K562 (cell line): ENCODE measurements around the gene CCDC178. TPM values are rescaled to one million over a fixed set of nuclear protein-coding genes. Genes with fewer than 3 reads are reported as not detected.

Experiments
- ATAC-seq: fragments of 200-7000 bp; cut with Tn5 transposase; 3 replicates; pipeline ENCODE4 v1.9.1; 2020; ENCODE audit warnings: moderate library complexity
- BruUV-seq: library from RNA; stranded (reverse); fragments of 400-500 nt; replicated peaks from 2 replicates; lab custom pipeline; 2021; lab: Mats Ljungman, UMichigan
- CTCF ChIA-PET: fragments of 300-600 bp; formaldehyde crosslinking; extraction: SDS; loops from one replicate; lab custom pipeline; 2021; ENCODE audit warnings: low intra/inter-chr PET ratio; lab: Yijun Ruan, JAX
- POLR2A ChIA-PET: fragments of 300-600, 350-650 bp; sonication (Branson Sonifier 250); formaldehyde crosslinking; extraction: SDS; loops from one replicate; lab custom pipeline; 2021; ENCODE audit warnings: antibody characterized with exemption, inconsistent platforms; lab: Yijun Ruan, JAX
- DNase-seq, 4 experiments: peaks; one replicate each; pipeline versions ENCODE4 v3.0.0 to v3.0.0-alpha.2; 2011 to 2018; ENCODE audit warnings: low spot score in 3 of 4, mixed read lengths in 3 of 4; ENCODE audit errors: extremely low read depth in 1 of 4
- FAIRE-seq: peaks from 2 replicates; lab custom pipeline; 2011; peaks lifted over from hg19 to GRCh38; lab: Jason Lieb, UNC
- H2AFZ ChIP-seq: 2 replicates; pipeline ENCODE4 v1.6.0; 2011; ENCODE audit warnings: low read depth, low read length, control low read depth, inconsistent platforms
- H3K27ac ChIP-seq: fragments of 200-600 bp; 3 replicates; pipeline ENCODE4 v1.8.0; 2011; ENCODE audit warnings: low read depth, mild to moderate bottlenecking, control low read depth, inconsistent platforms, low read length, moderate library complexity, mixed read lengths; ENCODE audit errors: extremely low read depth
- H3K27me3 ChIP-seq, 2 experiments: fragments of 300-600 bp in 1 of 2; 2 replicates in 1 of 2; 3 replicates in 1 of 2; pipeline versions ENCODE4 v1.6.0 to v1.8.0; 2011; ENCODE audit warnings: inconsistent platforms in 2 of 2, low read length in 2 of 2, mild to moderate bottlenecking in 1 of 2, mixed read lengths in 1 of 2, moderate library complexity in 1 of 2; ENCODE audit not compliant: control insufficient read depth in 2 of 2, insufficient read depth in 2 of 2
- H3K36me3 ChIP-seq: fragments of 300-600 bp; 3 replicates; pipeline ENCODE4 v1.8.0; 2011; ENCODE audit warnings: mild to moderate bottlenecking, low read length, inconsistent platforms; ENCODE audit not compliant: control insufficient read depth, insufficient read depth
- H3K4me1 ChIP-seq, 2 experiments: fragments of 200-600 bp in 1 of 2; replicated peaks in 1 of 2; 2 replicates in 1 of 2; 3 replicates in 1 of 2; pipeline versions ENCODE4 v1.5.1 to v1.8.0; 2011; ENCODE audit warnings: inconsistent platforms in 2 of 2, low read length in 2 of 2, mild to moderate bottlenecking in 1 of 2, mixed read lengths in 1 of 2, moderate library complexity in 1 of 2; ENCODE audit not compliant: control insufficient read depth in 2 of 2, insufficient read depth in 2 of 2
- H3K4me2 ChIP-seq: 2 replicates; pipeline ENCODE4 v1.6.1; 2011; ENCODE audit warnings: low read length, control low read depth, inconsistent platforms, mixed read lengths; ENCODE audit not compliant: insufficient read depth
- H3K4me3 ChIP-seq: fragments of 200-600 bp; sonication (generic), shearing (Covaris generic); 2 replicates; pipeline ENCODE4 v1.5.1; 2016; ENCODE audit warnings: control low read depth, inconsistent platforms
- H3K79me2 ChIP-seq: fragments of 200-600 bp; 3 replicates; pipeline ENCODE4 v1.8.0; 2011; ENCODE audit warnings: low read length, inconsistent platforms; ENCODE audit not compliant: control insufficient read depth, insufficient read depth
- H3K9ac ChIP-seq, 2 experiments: 2 replicates each; pipeline versions ENCODE4 v1.6.0 to v1.6.1; 2011; ENCODE audit warnings: low read depth in 2 of 2, low read length in 2 of 2, control low read depth in 1 of 2, inconsistent platforms in 1 of 2, mild to moderate bottlenecking in 1 of 2, mixed read lengths in 1 of 2; ENCODE audit not compliant: insufficient read depth in 1 of 2
- H3K9me1 ChIP-seq: one replicate; pipeline ENCODE4 v1.6.0; 2011; ENCODE audit warnings: inconsistent platforms, mild to moderate bottlenecking, low read length, moderate library complexity; ENCODE audit not compliant: control insufficient read depth, insufficient read depth
- H3K9me3 ChIP-seq: replicated peaks from 2 replicates; pipeline ENCODE4 v1.5.1; 2011; ENCODE audit warnings: low read depth, low read length, inconsistent platforms; ENCODE audit not compliant: control insufficient read depth, insufficient read depth
- H4K20me1 ChIP-seq: replicated peaks from 2 replicates; pipeline ENCODE4 v1.6.1; 2011; ENCODE audit warnings: low read length, inconsistent platforms, mixed read lengths; ENCODE audit not compliant: control insufficient read depth, insufficient read depth
- ATF1 ChIP-seq, 2 experiments: fragments of 450-650 bp in 1 of 2; IDR thresholded peaks; 2 replicates each; pipeline ENCODE4 v1.6.1; 2016; ENCODE audit warnings: missing compliant biosample characterization in 1 of 2, missing genetic modification characterization in 1 of 2
- CC2D1A ChIP-seq: fragments of 450-650 bp; IDR thresholded peaks from 2 replicates; pipeline ENCODE4 v1.6.1; 2017; ENCODE audit warnings: mild to moderate bottlenecking
- CCNT2 ChIP-seq: IDR thresholded peaks from 2 replicates; pipeline ENCODE4 v1.6.1; 2011; ENCODE audit warnings: borderline replicate concordance, low read depth, mild to moderate bottlenecking, moderate library complexity, mixed read lengths, low read length; ENCODE audit not compliant: insufficient read length; ENCODE audit errors: extremely low read depth
- FIP1L1 ChIP-seq: fragments of 200-400 bp; formaldehyde crosslinking; IDR thresholded peaks from 2 replicates; pipeline ENCODE4 v1.6.1; 2018; ENCODE audit warnings: mild to moderate bottlenecking, low read depth, low read length; ENCODE audit not compliant: poor library complexity, severe bottlenecking
- IRF2 ChIP-seq: sonication (generic); formaldehyde crosslinking; IDR thresholded peaks from 2 replicates; pipeline ENCODE4 v1.8.1; 2022; ENCODE audit warnings: mild to moderate bottlenecking, missing genetic modification reagents
- JUND ChIP-seq, 2 experiments: IDR thresholded peaks; 2 replicates in 1 of 2; 3 replicates in 1 of 2; pipeline ENCODE4 v1.6.1; 2011; ENCODE audit warnings: borderline replicate concordance in 2 of 2, low read depth in 2 of 2, low read length in 2 of 2, improper control_type of control experiment in 1 of 2, missing biosample characterization in 1 of 2, missing genetic modification characterization in 1 of 2, missing genetic modification reagents in 1 of 2
- LEF1 ChIP-seq: fragments of 450-650 bp; IDR thresholded peaks from 2 replicates; pipeline ENCODE4 v1.6.1; 2016; ENCODE audit warnings: mild to moderate bottlenecking
- NFE2 ChIP-seq: IDR thresholded peaks from 2 replicates; pipeline ENCODE4 v1.6.1; 2014; ENCODE audit warnings: antibody characterized with exemption, low read depth
- PCBP2 ChIP-seq: fragments of 200-400 bp; formaldehyde crosslinking; IDR thresholded peaks from 2 replicates; pipeline ENCODE4 v1.6.1; 2018; ENCODE audit warnings: low read length, low read depth, mild to moderate bottlenecking, moderate library complexity; ENCODE audit not compliant: poor library complexity, severe bottlenecking
- POLR2AphosphoS5 ChIP-seq: IDR thresholded peaks from 2 replicates; pipeline ENCODE4 v1.6.1; 2011; ENCODE audit warnings: mild to moderate bottlenecking, low read depth, low read length, moderate library complexity; ENCODE audit not compliant: control insufficient read depth, insufficient read depth
- SMARCB1 ChIP-seq: IDR thresholded peaks from 2 replicates; pipeline ENCODE4 v1.6.1; 2011; ENCODE audit warnings: improper control_type of control experiment, low read depth; ENCODE audit not compliant: insufficient read length
- SMARCC2 ChIP-seq: fragments of 450-650 bp; IDR thresholded peaks from 2 replicates; pipeline ENCODE4 v1.6.1; 2017; ENCODE audit warnings: antibody characterized with exemption, moderate library complexity, mild to moderate bottlenecking, low read depth
- TAL1 ChIP-seq: fragments of 450-650 bp; IDR thresholded peaks from 2 replicates; pipeline ENCODE4 v1.6.1; 2016; ENCODE audit warnings: mild to moderate bottlenecking
- XRCC5 ChIP-seq: fragments of 200-400 bp; formaldehyde crosslinking; IDR thresholded peaks from 2 replicates; pipeline ENCODE4 v1.6.1; 2017; ENCODE audit warnings: low read depth, mild to moderate bottlenecking, low read length
- WGBS: fragments of 100-300 bp; shearing (Covaris generic); methylation state at CpG from one replicate; pipeline ENCODE4 v1.1.6; 2016; ENCODE audit warnings: low coverage, mixed read lengths; ENCODE audit not compliant: insufficient coverage; ENCODE audit errors: missing lambda C conversion rate; 5-methylcytosine and 5-hydroxymethylcytosine counted together
- in situ Hi-C: fragments of 300-500 bp; cut with MboI; formaldehyde crosslinking; loops from 4 replicates; pipeline ENCODE4 v1.15.0; 2018; ENCODE audit warnings: inconsistent platforms, mixed read lengths
- intact Hi-C: fragments of 100-400 bp; cut with micrococcal nuclease; formaldehyde crosslinking; loops from 2 replicates; pipeline ENCODE4 v1.14.2; 2022
- polyA plus RNA-seq, 8 experiments: library from polyadenylated mRNA; depleted of rRNA in 4 of 8; stranded (reverse) in 5 of 8; unstranded in 3 of 8; fragments of >200 nt; fragmentation: Nextera tagmentation in 2 of 8; fragmentation: Illumina TruSeq in 1 of 8; extraction: Ambion mirVana in 2 of 8; extraction: Trizol in 1 of 8; gene quantifications; 2 replicates each; pipeline versions ENCODE4 v1.2.1 to v1.2.3, GENCODE V29; 2011 to 2014; ENCODE audit warnings: inconsistent platforms in 1 of 8, missing spikeins in 1 of 8
- total RNA-seq, 7 experiments: library from RNA; depleted of rRNA in 6 of 7; stranded (reverse); fragments of >200 nt in 6 of 7; fragmentation: Illumina TruSeq in 2 of 7; extraction: Trizol in 2 of 7; gene quantifications; 2 replicates each; pipeline versions ENCODE4 v1.2.1 to v1.2.3, GENCODE V29; 2011 to 2021; ENCODE audit warnings: low replicate concordance in 1 of 7
- TF ChIP-seq, protein P1 (sequence below), 2 experiments: fragments of 450-650 bp in 1 of 2; sonication (generic) in 1 of 2; formaldehyde crosslinking; conservative IDR thresholded peaks; 2 replicates each; pipeline versions ENCODE4 v1.4.0 to v1.8.1; 2020 to 2022; ENCODE audit warnings: mild to moderate bottlenecking in 1 of 2, missing genetic modification reagents in 1 of 2

CCDC178 gene
- total and polyA plus RNA-seq, 9 of the 15 experiments (the other 6 are each of a cell fraction or from before 2014, with no cell fraction given): 0.12 to 0.47 (median 0.15) TPM; not detected in 6

DNA sequence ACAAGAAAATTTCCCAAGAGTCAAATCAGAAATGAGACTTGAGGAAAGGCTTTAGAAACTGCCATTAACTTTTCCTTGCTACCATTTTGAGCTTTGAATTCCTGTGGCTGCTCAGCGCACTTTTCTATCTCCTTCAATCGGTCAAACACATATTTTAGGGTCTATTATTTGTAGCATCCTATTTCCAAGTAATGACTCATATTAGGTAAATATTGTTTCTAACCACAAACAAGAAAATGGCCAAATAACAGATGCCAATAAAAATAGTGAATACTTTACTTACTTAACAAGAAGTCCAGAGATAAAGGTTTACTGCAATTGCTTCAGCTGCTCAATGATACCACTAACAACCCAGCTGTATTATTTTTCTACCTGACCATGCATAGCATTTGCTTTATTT is 29.7 kb upstream of the CCDC178 start:
- no peak for FAIRE-seq
- intact Hi-C loops (no loop called here), in situ Hi-C loops (no loop called here)
- no peaks in the 10 kb centered on the region for H3K9me3 ChIP-seq
- no peak for ATAC-seq
- H3K4me1 ChIP-seq: no peaks in the 10 kb centered on the region
- no peaks in the 10 kb centered on the region for H3K27me3 ChIP-seq
- CTCF ChIA-PET: no interaction called here
- H4K20me1 ChIP-seq: no peaks in the 10 kb centered on the region
- peak overlapping the region; percentile 19; the same call in 1 of the 2 replicates for H2AFZ ChIP-seq
- TF ChIP-seq, protein P1, sequence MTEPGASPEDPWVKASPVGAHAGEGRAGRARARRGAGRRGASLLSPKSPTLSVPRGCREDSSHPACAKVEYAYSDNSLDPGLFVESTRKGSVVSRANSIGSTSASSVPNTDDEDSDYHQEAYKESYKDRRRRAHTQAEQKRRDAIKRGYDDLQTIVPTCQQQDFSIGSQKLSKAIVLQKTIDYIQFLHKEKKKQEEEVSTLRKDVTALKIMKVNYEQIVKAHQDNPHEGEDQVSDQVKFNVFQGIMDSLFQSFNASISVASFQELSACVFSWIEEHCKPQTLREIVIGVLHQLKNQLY (CRISPR knock-in tag; conservative IDR thresholded peaks at IDR 0.05): no peak
- TF ChIP-seq IRF2 (CRISPR knock-in tag) (no peak), SMARCB1 (peak; percentile 1), XRCC5 (no peak)
- H3K27ac ChIP-seq: peak overlapping the region; percentile 76
- WGBS: 0% methylated on average over 2 of the region's 2 CpGs
- no peak overlapping the region for H3K4me2 ChIP-seq
- no peaks in the 10 kb centered on the region for H3K9me1 ChIP-seq
- no peak overlapping the region for H3K9ac ChIP-seq
- POLR2A ChIA-PET: no interaction called here
- BruUV-seq: no TSS peak
- H3K4me3 ChIP-seq: no peak overlapping the region
- H3K36me3 ChIP-seq: no peaks in the 10 kb centered on the region
- no peak for DNase-seq
- H3K79me2 ChIP-seq: no peaks in the 10 kb centered on the region

DNA sequence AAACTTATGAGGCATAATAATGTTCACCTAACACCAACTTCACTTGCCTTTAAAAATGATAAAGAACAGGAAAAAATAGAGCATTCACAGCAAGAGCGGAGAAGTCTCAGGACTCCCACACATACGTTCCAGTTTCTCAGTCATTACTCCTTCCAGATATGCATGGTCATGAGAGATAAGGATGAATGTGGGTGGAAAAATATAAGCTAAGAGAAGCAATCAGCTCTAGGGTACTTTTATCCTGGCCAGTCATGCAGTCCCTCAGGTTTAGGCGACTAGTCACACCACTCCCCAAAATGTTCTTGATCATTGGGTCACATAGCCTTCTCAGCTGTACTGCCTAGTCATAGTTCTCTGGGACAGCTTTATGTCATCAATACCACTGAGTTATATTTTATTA is 29.2 kb upstream of the CCDC178 start:
- FAIRE-seq (peak; percentile 65), ATAC-seq (peak; percentile 96), DNase-seq (peak; percentile 32 to 80 (median 42))
- no peak overlapping the region for H3K4me2 ChIP-seq
- CTCF ChIA-PET: no interaction called here
- H3K9me1 ChIP-seq: no peaks in the 10 kb centered on the region
- no peak overlapping the region for H2AFZ ChIP-seq
- no peaks in the 10 kb centered on the region for H4K20me1 ChIP-seq
- 2% methylated on average over 3 of the region's 3 CpGs for WGBS
- POLR2A ChIA-PET: interaction anchor here (0.7 kb wide), 1 partner anchor 38 kb away, joined by 3 read pairs; no protein-coding TSS in a partner anchor
- peak overlapping the region in 1 of 2 experiments; percentile 53; a peak in 2 of 4 replicates for H3K9ac ChIP-seq
- no TSS peak for BruUV-seq
- H3K79me2 ChIP-seq: no peaks in the 10 kb centered on the region
- no peaks in the 10 kb centered on the region for H3K9me3 ChIP-seq
- in situ Hi-C loops (no loop called here), intact Hi-C loops (no loop called here)
- peak overlapping the region; percentile 76 for H3K27ac ChIP-seq
- H3K4me3 ChIP-seq: no peak overlapping the region
- no peaks in the 10 kb centered on the region for H3K4me1 ChIP-seq
- H3K27me3 ChIP-seq: no peaks in the 10 kb centered on the region
- H3K36me3 ChIP-seq: no peaks in the 10 kb centered on the region
- no peak for TF ChIP-seq PCBP2
- peak; percentile 29 for TF ChIP-seq CCNT2
- no peak for TF ChIP-seq ATF1 (CRISPR knock-in tag; IDR thresholded peaks at IDR 0.05)
- TF ChIP-seq ATF1 (tag; IDR thresholded peaks at IDR 0.05): peak; percentile 64
- TF ChIP-seq SMARCC2: peak; percentile 56; the same call in 1 of the 2 replicates
- peak; percentile 79 for TF ChIP-seq TAL1
- TF ChIP-seq NFE2: peak; percentile 61
- TF ChIP-seq POLR2AphosphoS5: 0 out of 2 replicates have a peak, but pooled peaks have one; percentile 31
- TF ChIP-seq FIP1L1: no peak
- peak; percentile 6; the same call in 1 of the 2 replicates for TF ChIP-seq JUND (IDR thresholded peaks at IDR 0.05; ENCODE audit: borderline replicate concordance, low read depth, low read length)
- TF ChIP-seq JUND (tag; IDR thresholded peaks at IDR 0.05; ENCODE audit: borderline replicate concordance, low read depth, low read length): peak; percentile 35; the same call in 1 of the 3 replicates
- 0 out of 2 replicates have a peak, but pooled peaks have one; percentile 14 for TF ChIP-seq CC2D1A
- peak; percentile 55; the same call in 1 of the 2 replicates for TF ChIP-seq LEF1
